Measurements from ENCODE around the gene ETFA. TPM values are rescaled to one million over a fixed set of nuclear protein-coding genes. Genes with fewer than 3 reads are reported as not detected.

The ETFA gene
- total and polyA plus RNA-seq, 2 of the 8 experiments (the other 6 are each of a cell fraction or from before 2014, with no cell fraction given), result 60.9 to 90.0 TPM

DNA sequence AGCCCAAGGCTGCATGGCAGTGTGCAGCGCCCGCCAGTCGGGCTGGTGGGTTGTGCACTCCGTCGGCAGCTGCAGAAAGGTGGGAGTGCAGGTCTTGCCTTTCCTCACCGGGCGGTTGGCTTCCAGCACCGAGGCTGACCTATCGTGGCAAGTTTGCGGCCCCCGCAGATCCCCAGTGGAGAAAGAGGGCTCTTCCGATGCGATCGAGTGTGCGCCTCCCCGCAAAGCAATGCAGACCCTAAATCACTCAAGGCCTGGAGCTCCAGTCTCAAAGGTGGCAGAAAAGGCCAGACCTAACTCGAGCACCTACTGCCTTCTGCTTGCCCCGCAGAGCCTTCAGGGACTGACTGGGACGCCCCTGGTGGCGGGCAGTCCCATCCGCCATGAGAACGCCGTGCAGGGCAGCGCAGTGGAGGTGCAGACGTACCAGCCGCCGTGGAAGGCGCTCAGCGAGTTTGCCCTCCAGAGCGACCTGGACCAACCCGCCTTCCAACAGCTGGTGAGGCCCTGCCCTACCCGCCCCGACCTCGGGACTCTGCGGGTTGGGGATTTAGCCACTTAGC, 29.6 kb upstream of the ETFA start (continued):
- TF ChIP-seq SUZ12 (IDR thresholded peaks at IDR 0.05; ENCODE audit: low read length), result peak; percentile 82

Data from H1 (cell line).